NOMO-1 (cell line): ENCODE data around the gene PITRM1.
"Not testable (repeated sequence)": the region's sequence is repeated elsewhere in the genome, so short reads cannot be mapped to it uniquely, and the experiment has no call there.

Experiments used
- DNase-seq, 2 experiments: peaks; one replicate each; lab custom pipeline; 2025; ENCODE audit not compliant: unreplicated experiment in 2 of 2; lab: John Stamatoyannopoulos, UW

PITRM1 gene, protein sequence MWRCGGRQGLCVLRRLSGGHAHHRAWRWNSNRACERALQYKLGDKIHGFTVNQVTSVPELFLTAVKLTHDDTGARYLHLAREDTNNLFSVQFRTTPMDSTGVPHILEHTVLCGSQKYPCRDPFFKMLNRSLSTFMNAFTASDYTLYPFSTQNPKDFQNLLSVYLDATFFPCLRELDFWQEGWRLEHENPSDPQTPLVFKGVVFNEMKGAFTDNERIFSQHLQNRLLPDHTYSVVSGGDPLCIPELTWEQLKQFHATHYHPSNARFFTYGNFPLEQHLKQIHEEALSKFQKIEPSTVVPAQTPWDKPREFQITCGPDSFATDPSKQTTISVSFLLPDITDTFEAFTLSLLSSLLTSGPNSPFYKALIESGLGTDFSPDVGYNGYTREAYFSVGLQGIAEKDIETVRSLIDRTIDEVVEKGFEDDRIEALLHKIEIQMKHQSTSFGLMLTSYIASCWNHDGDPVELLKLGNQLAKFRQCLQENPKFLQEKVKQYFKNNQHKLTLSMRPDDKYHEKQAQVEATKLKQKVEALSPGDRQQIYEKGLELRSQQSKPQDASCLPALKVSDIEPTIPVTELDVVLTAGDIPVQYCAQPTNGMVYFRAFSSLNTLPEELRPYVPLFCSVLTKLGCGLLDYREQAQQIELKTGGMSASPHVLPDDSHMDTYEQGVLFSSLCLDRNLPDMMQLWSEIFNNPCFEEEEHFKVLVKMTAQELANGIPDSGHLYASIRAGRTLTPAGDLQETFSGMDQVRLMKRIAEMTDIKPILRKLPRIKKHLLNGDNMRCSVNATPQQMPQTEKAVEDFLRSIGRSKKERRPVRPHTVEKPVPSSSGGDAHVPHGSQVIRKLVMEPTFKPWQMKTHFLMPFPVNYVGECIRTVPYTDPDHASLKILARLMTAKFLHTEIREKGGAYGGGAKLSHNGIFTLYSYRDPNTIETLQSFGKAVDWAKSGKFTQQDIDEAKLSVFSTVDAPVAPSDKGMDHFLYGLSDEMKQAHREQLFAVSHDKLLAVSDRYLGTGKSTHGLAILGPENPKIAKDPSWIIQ

DNA sequence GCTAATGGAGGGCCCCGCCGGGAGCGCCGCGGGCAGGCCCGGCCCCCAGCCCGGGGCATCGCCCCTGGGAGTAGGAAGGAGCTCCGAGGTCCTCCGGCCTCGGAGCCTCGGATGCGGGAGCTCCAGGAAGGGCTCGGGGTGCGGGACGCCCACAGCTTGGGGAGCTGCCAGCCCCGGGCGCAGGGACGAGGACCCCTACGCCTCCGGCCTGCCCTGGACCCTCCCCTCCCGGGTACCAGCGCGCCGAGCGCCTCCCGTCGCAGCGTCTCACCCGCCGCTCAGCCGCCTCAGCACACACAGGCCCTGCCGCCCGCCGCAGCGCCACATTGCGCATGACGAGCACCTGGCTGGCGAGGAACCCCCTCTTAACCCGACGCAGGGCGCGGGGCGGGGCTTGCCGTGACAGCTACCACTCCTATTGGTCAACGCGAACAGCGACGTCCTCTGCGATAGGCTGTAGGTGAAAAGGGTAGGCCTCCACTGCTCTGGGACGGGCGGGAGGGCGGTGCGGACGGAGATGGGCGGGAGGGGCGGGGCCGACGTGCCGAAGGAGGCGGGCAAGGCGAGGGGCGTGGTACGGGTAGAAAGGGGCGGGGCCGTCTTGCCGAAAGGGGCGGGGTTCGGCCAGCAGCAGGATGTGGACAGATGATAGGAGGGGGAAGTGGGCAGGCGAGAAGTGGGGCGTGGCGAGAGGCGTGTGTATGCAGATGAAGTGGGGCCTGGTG, at the start of gene PITRM1:
TSS of gene PITRM1 (minus strand) at position 337 of the 725 bp plus-strand sequence. CDS start at position 327, 10 bp downstream.
- peak; percentile 99 for DNase-seq

DNA sequence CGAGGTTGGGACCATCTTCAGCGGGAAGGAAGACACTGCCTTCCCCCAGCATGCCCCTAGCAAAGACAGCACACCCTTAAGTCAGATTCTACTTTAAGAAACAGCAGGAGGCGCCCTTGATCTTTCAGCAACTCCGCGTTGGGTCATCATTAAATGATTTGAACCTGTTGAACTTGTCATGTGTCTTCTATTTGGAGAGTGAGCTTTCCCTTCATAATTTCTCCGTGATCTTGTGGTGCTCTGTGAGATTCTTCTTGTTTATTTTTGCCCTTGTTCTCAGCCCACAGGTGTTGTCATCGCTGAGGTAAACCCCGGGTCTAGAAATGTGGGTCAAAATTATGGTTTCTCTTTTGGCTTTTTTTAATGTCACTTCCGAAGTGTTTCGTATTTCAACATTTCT, 49.5 kb upstream of the PITRM1 start:
- DNase-seq = peak; percentile 67

DNA sequence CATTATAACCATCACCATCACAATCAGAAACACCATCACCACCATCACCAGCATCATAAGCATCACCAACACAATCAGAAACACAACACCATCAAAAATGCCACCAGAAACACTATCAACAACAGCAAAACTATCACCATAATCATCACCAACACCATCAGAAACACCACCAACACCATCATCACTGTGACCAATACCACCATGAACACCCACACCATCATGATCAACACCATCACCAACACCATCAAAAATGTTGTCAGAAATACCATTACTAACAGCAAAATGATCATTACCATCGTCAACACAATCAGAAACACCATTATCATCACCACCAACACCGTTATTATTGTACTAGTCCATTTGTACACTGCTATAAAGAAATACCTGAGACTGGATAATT, 49.0 kb upstream of the PITRM1 start:
- not testable (repeated sequence) for DNase-seq

DNA sequence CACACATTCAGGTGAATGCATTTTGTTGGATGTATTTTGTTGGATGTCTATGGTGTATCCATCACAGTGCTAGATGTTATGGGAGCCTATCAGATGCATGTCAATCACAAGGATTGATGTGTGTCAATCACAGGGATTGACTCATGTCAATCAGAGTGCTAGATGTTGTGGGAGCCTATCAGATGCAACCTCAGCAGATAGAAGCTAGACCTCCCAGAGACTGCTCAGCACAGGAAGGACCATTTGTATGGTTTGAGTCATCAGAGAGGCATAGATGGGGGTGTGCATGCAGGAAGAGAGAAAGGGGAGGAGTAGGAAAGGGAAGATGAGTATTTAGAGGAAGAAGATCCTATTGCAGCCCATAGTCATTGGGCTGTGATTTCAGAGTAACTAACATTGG, 48.3 kb upstream of the PITRM1 start:
- peak in 1 of 2 experiments; percentile 8 for DNase-seq

DNA sequence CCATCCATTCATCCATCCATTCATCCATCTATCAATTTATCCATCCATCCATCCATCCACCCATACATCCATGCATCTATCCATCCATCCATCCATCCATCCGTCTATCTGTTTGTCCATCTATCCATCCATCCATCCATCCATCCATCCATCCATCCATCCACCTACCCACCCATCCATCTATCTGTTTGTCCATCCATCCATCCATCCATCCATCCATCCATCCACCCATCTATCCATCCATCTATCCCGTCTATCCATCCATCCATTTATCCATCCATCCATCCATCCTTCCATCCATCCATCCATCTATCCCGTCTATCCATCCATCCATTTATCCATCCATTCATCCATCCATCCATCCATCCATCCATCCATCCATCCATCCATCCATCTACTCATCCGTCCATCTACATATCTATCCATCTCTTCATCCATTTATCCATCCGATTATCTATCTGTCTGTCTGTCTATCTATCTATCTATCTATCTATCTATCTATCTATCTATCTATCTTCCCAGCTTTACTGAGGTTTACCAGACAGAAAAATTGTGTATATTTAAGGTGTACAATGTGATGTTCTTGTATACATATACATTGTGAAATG, 46.5 kb upstream of the PITRM1 start:
- DNase-seq = not testable (repeated sequence)

DNA sequence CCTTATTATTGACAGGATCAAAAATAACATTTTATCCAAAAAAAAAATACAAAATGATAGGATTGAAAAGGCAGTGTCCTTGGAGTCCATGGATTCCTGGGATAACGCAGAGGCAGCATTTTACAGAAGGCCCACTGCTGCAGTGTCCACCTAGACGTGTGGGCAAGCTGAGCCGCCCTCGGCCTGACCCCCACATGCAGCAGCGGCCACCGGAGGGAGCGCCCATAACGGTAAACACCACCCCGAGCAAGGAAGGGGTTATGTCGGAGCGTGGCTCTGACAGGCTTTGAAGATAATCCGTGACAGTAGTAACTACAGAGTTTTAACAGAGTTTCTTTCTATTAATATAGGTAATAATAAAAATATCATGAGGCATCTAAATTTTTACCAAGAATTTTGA, 45.3 kb upstream of the PITRM1 start:
- no peak for DNase-seq

DNA sequence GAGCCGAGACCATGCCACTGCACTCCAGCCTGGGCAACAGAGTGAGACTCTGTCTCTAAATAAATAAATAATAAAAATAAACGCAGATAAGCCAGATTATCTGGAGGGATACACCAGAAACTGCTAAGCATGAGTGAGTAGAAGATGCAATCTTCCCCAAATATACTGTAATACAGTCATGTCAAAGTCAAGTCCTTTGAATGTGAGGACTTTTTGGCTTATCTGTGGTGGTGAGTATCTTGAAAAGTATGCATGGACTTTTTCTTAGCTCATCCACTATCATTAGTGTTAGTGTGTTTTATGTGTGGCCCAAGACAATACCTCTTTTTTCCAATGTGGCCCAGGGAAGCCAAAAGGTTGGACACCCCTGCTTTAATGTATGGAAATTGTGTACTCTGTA, 44.7 kb upstream of the PITRM1 start:
- DNase-seq = no peak

DNA sequence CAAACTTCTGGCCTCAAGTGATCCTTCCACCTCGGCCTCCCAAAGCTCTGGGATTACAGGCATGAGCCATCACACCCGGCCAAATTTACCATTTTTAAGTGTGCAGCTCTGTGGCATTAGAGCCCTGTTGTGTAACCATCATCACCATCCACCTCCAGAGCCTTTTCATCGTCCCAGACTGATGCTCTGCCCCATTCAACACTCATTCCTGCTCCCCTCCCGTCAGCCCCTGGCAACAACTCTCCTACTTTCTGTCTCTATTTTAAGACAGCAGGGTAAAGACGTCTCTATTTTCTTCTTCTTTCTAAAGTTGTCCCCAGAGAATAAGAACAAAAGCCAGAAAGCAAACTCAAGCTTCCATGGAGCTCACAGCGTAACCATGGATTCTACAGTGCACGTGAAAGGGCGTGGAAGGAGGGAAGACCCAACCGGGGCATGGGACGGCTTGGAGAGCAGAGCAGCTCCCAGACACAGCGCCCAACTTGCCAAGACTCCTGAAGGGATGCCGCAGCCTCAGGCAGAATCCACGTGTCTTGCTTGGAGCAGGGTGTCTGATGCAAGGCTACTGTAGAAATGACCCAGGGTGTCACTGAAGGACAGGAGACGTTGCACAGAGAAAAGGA, 42.7 kb upstream of the PITRM1 start:
- DNase-seq = no peak

DNA sequence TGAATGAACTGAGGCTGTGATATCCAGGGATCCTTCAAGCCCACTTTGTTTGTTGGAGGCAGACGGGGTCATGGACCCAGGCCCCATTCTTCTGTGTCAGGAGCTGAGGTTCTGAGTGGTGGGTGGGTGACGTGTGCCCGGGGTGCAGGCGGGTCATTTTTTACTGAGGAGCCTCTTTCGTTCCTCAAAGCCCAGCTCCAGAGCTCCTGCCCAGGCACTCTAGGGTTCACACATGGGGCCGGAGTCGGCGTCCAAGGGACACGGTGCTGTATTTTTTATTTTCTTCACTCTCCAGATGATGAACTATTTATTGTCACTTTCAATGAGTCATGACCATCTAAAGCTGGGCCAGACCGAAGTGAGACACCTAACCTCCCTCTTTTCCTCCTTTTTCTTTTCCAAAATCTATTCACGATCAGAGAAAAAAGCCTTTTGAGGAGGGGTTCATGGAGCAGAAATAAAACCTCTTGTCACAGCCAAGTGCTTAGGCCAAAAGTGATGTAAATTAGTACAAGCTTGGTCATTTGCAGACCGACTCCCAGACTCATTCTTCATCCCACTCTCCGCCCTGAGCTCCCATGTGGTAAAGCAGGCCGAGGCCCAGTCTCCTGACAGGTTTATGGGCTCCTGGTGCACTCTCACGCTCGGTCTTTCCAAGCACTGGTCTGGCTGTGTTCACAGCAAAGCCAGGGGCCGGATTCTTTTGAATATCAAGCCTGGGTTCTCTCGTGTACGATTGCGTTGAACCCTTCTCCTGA, 41.4 kb upstream of the PITRM1 start:
- DNase-seq = no peak

DNA sequence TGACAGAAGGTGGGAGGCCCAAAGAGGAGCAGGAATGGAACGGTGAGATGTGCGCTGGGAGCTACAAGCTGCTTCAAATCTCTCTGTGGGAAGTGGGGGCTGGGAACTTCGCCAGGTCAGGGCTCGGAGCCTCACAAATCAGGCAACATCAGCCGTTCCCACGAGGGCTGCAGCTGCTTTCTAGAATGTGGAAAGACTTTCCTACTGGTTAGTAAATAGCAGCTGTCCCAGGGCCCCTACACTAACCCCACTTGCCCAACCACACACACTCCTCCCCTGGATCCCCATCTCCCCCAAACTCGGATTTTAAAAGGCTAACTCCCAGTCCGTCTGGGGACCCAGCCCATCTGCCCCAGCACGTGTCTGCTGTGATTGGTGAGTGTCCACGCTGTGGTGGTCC, 40.6 kb upstream of the PITRM1 start:
- DNase-seq = no peak

DNA sequence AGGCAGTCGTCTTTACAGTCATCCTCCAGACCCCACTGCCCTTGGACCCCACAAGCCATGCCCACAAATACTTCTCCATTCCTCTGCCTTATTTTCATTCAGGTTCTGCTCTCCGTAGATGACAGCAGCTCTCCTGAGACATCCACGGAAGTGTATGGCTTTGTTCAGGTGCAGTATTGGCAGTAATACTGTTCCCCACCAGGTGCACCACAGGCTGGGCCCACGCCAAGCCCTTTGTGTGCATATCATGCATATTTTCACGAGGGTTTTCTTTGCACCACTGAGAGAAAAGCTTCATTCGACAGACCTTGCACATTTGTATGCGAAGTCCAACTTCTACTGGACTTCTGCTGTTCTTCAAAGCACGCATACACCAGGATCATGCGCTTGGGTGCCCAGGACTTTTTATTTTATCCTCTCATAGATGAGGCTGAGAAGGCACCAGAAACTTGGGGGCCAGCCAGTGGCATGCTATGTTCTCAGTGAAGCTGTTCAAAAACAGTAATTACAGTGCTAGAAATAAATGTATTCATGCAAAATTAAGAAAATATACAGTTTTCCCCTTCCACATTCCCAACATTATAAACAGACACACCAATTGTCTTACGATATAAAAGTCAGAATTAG, 37.8 kb upstream of the PITRM1 start:
- no peak for DNase-seq

DNA sequence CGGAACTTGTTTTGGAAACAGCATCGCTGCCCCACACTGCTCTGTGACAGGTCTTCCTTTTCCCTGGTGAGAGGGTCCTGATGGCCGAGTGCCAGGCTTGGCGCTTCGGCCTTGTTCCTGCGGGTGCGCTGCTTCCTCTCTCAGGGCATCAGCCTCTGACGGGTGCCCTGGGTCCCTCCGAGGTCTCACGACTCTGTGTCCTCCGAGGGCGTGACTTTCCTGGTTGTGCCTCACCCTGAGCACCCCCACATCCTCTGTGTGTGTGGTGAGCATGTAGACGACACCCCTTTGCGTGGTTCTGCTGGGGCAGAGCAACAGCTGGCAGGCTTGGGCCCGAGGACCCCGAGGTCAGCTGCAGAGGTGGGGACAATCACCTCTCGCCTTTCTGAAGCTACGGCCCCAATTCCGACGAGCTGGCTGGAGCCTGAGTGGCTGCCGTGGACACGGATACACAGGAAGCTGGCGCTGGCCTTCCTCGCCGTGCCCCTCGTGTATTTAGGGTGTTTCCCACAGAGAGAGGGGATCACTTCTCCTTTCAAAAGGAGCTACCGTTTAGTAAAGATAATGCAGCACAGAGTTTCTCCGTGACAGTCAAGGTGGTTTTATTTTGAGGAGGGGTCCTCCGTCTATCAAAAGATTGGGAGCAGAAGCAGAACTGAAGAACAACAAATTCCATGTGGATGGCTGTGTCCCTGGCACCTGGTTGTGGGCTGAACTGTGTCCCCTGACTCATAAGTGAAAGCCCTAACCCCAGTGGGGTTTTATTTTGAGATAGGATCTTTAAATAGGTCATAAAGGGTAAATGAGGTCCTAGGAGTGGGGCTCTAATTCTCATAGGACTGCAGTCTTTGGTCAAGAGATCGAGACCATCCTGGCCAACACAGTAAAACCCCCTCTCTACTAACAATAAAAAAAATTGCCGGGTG, 36.2 kb upstream of the PITRM1 start:
- peak in 1 of 2 experiments; percentile 26 for DNase-seq

DNA sequence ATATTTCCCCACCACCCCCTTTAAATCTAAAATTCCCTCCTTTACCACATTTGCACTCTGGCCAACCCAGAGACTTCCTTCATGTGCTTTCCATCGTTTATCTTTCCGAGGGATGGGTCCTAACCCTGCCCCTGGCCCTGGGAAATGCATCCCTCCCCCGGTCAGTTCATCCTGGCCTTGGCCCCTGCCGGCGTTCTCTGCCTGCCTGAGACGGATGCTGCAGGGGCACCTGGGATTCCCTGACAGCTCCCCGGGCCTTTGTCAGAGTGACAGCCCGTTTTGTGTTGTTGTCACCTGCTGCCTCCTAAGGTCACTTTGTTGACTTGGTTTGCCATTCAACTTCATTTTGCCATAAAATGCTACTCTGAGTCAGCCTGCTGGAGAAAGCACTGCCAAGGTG, 34.8 kb upstream of the PITRM1 start:
- no peak for DNase-seq

DNA sequence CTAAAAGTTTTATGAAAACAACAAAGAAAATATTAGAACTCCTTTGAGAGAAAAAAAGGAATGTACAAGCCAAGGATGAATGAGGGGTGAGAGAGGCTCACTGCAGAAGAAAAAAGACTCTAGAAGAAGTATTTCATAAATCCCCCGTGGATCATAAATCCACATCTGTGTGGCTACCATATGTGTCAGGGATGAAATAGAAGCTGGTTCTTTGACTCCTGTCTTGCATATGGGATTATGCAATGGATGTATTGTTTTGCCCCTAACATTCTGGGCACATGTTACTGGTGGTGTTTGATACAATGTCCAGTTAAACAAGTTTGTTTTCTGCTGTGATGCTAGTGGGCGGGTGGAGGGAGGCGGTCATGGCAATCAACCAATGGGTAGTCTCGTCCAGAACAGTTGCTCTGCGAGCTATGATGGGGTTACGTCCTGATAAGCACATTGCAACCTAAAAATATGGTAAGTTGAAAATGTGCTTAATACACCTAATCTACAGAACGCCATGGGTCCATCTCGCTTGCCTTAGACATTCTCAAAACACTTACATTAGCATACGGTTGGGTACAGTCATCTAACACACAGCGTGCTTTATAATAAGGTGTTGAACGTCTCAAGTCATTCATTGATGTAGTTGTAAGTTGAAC, 34.1 kb upstream of the PITRM1 start:
- no peak for DNase-seq

DNA sequence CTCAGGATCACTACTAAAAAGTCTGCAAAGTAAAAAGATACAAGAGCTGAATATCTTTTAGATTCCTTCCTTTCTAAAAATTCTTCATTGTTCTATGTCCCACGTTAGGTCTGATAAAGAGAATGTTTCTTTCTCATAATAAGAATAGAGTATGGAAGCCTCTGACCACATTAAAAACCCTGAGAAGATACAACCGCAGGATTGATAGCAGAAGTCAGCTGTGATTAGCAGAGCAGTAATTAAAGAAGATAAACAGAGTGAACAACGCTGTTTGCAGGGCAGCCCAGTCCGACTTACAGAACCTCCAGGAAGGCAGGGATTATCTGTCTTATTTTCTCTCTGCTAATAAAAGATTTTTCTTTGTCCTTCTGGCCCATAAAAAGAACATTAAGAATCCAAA, 31.4 kb upstream of the PITRM1 start:
- no peak for DNase-seq

DNA sequence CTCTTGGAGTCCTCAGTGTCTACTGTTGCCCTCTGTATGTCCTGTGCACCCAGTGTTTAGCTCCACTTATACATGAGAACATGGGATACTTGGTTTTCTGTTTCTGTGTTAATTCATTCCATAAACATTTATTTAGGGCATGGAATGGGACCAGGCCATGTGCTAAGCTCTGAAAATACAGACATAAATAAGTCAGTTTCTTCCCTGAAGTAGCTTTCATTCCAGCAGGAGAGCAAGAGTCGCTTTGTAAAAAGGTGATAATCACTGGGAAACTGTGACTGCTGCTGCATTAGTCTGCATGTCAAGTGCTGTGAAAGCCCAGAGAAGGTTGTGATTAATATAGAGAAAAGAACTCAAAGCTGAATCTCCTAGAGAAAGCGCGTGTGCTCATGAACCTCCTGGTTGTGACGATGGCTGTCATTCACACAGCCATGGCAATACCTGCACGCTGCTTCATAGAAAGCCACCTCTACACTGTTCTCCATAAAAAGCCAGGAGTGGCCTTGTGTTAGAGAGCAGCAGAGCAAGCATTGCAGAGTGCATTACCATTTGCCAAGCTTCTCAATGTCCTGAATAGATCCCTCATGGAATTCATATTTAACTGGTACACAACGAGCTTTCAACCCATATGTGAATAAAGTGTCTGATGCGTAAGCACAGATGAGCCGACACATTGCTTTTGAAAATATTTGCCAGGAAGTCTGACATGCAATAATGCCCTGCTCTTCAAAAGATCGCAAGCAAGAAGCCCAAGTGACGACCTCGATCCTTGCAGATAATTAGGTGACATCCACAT, 30.6 kb upstream of the PITRM1 start:
- DNase-seq = no peak
